GM21723 (cell line): ENCODE results near the gene EPS8L1.
"Not testable (repeated sequence)": the region's sequence is repeated elsewhere in the genome, so short reads cannot be mapped to it uniquely, and the experiment has no call there.

Experiments
- ATAC-seq: cut with Tn5 transposase; IDR thresholded peaks from one replicate; pipeline ENCODE4 v1.9.1; 2021; ENCODE audit warnings: mild to moderate bottlenecking, moderate library complexity; ENCODE audit not compliant: unreplicated experiment

Gene EPS8L1

GRCh38 chr19:55075371-55075998, at the start of gene EPS8L1:
Gene EPS8L1, plus strand, starts transcription at chr19:55075869. Its CDS starts 576 bp downstream, at chr19:55076445.
- no peak for ATAC-seq

- not testable (repeated sequence) for ATAC-seq
These were observed 48.6 kb upstream of the EPS8L1 start for GRCh38 chr19:55027140-55027471.

- ATAC-seq, result no peak
These were observed 48.0 kb upstream of the EPS8L1 start for GRCh38 chr19:55027472-55028337.

DNA sequence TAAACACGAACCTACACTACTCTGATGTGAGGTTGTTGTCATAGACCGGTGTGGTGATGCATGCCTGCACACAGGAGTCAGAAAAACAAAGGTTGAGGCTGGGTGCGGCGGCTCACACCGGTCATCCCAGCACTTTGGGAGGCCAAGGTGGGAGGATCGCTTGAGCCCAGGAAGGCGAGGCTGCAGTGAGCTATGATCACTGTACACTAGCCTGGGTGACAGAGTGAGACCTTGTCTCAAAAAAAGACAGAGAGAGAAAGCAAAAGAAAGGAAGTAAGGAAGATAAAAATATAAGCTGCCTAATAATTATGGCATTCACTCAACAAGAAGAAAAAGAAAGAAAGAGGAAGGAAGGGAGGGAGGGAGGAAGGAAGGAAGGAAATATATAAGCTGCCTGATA, 46.9 kb upstream of the EPS8L1 start:
- no peak for ATAC-seq

GRCh38 chr19:55031178-55031577, 44.5 kb upstream of the EPS8L1 start:
- no peak for ATAC-seq

DNA sequence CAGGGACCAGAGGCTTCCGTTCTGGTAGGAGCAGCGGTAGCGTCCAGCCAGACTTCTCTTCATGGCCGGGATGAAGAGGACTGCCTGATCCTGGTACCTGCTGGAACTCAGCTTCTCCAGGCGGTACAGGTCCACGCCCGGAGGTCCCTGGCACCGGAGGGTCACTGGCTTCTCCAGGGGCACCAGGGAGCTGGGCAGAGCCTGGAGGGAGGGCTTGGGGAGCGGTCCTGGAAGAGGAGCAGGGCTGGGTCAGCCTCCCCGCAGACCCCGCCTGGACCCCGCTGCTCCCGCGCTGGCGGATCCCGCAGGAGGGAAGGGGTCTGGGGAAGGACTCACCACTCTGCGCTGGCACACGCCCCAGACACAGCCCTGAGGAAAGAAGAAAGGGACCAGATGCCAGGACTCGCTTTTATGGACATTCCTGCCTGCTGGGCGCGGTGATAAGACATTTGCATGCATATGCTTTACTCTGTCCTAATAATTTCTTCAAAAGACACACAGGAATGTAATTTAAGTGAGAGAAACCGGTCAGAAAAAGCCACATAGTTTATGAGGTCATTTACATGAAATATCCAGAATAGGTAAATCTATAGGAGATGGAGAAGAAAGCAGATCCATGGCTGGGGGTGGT, 43.4 kb upstream of the EPS8L1 start:
- no peak for ATAC-seq

GRCh38 chr19:55032976-55033643, 42.6 kb upstream of the EPS8L1 start:
- not testable (repeated sequence) for ATAC-seq

- ATAC-seq, result no peak
These were observed 40.9 kb upstream of the EPS8L1 start for GRCh38 chr19:55034751-55035150.

DNA sequence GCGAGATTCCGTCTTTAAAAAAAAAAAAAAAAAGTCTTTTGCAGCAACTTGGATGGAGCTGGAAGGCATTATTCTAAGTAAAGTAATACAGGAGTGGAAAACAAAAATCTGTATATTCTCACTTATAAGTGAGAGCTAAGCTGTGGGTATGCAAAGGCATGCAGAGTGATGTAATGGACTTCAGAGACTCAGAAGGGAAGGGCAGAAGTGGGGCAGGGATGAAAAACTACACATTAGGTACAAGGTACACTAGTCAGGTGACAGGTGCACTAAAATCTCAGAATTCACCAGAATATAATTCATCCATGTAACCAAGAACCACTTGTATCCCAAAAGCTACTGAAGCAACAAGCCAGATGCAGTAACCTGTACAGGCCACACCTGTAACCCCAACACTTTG, 39.6 kb upstream of the EPS8L1 start:
- ATAC-seq, result no peak

GRCh38 chr19:55037603-55038002, 38.1 kb upstream of the EPS8L1 start:
- ATAC-seq, result not testable (repeated sequence)

GRCh38 chr19:55040654-55041053, 35.0 kb upstream of the EPS8L1 start:
- ATAC-seq, result not testable (repeated sequence)

DNA sequence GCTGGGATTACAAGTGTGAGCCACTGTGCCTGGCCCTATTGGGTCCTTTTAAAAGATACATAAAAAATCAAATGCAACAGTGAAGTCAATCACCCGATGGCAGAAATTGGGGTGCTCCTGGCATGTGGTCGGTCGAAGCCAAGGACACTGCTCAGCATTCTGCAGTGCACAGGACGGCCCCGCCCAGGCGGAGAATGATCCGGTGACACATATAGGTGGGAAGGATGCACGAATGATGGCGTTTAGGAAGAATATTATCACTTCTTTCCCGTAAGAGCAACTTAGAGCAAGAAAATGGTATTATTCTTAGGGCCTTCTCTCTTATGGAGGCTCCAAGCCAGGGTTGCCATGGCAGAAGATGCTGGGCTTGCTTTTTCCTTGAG, 34.4 kb upstream of the EPS8L1 start:
- no peak for ATAC-seq

- ATAC-seq, result no peak
These were observed 33.9 kb upstream of the EPS8L1 start for GRCh38 chr19:55041627-55042343.

DNA sequence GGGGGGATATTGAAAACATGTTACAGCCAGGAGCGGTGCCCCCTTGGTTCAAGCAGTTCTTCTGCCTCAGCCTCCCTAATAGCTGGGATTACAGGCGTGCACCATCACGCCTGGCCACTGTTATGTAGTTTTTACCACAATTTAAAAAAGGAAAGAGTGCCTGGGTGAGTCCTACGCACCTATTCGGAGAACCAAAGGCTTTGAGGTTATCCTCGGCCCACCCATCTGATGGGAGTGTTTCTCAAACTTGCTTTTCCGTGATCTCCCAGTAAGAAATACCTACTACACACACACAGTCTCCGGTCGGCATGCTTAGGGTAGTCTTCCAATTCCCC, 33.4 kb upstream of the EPS8L1 start:
- no peak for ATAC-seq

- ATAC-seq, result no peak
These were observed 33.0 kb upstream of the EPS8L1 start for GRCh38 chr19:55042688-55043087.

- ATAC-seq, result no peak
These were observed 31.4 kb upstream of the EPS8L1 start for GRCh38 chr19:55044286-55044685.

GRCh38 chr19:55044771-55045716, 30.6 kb upstream of the EPS8L1 start:
- no peak for ATAC-seq

DNA sequence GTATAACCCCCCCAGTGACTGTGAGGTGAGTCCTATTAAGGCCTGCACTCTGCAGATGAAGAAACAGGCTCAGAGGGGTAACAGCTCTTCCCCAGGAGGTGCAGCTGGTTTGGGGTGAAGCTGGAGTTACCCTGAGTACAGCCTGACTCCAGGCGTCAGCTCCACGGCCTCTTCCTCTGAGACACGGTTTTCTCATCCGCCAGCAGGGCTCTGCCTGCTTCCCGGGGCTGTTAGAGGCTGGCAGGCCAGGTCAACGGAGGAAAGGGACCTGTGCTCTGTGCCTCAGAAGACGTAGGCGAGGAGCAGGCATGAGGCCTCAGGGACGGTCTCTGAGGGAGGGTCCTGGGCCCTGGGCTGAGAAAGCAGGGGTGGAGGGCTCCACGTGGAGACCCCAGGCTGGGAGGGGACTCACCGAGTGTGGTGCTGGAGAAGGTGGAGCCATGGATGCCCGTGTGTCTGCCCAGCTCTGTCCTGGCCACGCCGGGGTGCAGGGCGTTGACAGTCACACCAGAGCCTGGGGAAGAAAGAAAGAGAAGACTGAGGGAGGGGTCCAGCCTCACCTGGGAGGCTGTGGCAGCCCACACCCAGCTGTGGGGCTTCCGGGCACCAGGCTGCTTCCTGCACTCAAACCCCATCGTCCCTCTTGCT, 28.6 kb upstream of the EPS8L1 start:
- ATAC-seq, result no peak

GRCh38 chr19:55047951-55048350, 27.7 kb upstream of the EPS8L1 start:
- ATAC-seq, result no peak
